Hypothalamus (tissue), 51 donors: ENCODE measurements around the gene OVCA2.

Experiments
- DNase-seq, 51 donors: peaks; one replicate each; lab custom pipeline; 2025; lab: John Stamatoyannopoulos, UW

OVCA2 gene

GRCh38 chr17:2051061-2051932, 9.5 kb downstream of the OVCA2 start:
- peak in 8 of 51 donors; percentile 25 to 55 (median 44) for DNase-seq

- no peak for DNase-seq
Measured at GRCh38 chr17:2051933-2052559, 10.2 kb downstream of the OVCA2 start.

- peak in 44 of 51 donors; percentile 12 to 81 (median 60) for DNase-seq
Measured at GRCh38 chr17:2053380-2054261, 11.8 kb downstream of the OVCA2 start.

- peak in 2 of 51 donors; percentile 29 to 61 for DNase-seq
Measured at GRCh38 chr17:2054262-2054511, 12.4 kb downstream of the OVCA2 start.

- DNase-seq = peak in 41 of 51 donors; percentile 21 to 77 (median 53)
Measured at GRCh38 chr17:2054512-2055291, 12.9 kb downstream of the OVCA2 start, which contains the start of gene HIC1. TSS of gene HIC1 (plus strand) at chr17:2055103. CDS start at chr17:2056691, 1,588 bp downstream.

- DNase-seq = peak in 1 of 51 donors; percentile 34
Measured at GRCh38 chr17:2055292-2056205, 13.7 kb downstream of the OVCA2 start.

- no peak for DNase-seq
Measured at GRCh38 chr17:2056206-2057174, 14.7 kb downstream of the OVCA2 start.

- no peak for DNase-seq
Measured at GRCh38 chr17:2057175-2057759, 15.4 kb downstream of the OVCA2 start.

GRCh38 chr17:2057760-2058585, 16.2 kb downstream of the OVCA2 start:
- DNase-seq = no peak

GRCh38 chr17:2058586-2059546, 17.0 kb downstream of the OVCA2 start:
- peak in 14 of 51 donors; percentile 11 to 45 (median 26) for DNase-seq

- no peak for DNase-seq
Measured at GRCh38 chr17:2059547-2060384, 17.9 kb downstream of the OVCA2 start.

- DNase-seq = no peak
Measured at GRCh38 chr17:2060385-2060658, 18.5 kb downstream of the OVCA2 start.

- DNase-seq = no peak
Measured at GRCh38 chr17:2060681-2061440, 19.0 kb downstream of the OVCA2 start.

- no peak for DNase-seq
Measured at GRCh38 chr17:2061441-2061958, 19.7 kb downstream of the OVCA2 start.
